Liver (tissue), 9 donors: ENCODE data around the gene ALX4. TPM values are rescaled to one million over a fixed set of nuclear protein-coding genes. Genes with fewer than 3 reads are reported as not detected.

ENCODE experiments used
- DNase-seq: peaks from one replicate; pipeline ENCODE4 v3.0.0-alpha.2; 2017; ENCODE audit warnings: low spot score
- H3K27ac ChIP-seq, 2 donors: one replicate each; pipeline ENCODE4 v1.7.0; 2013; ENCODE audit warnings: inconsistent platforms in 2 of 2, low read length in 2 of 2, control low read depth in 1 of 2, low read depth in 1 of 2, mild to moderate bottlenecking in 1 of 2
- H3K27me3 ChIP-seq, 4 donors: one replicate each; pipeline versions ENCODE4 v1.6.1 to v1.7.0; 2013; ENCODE audit warnings: low read length in 3 of 4, inconsistent platforms in 1 of 4, mild to moderate bottlenecking in 1 of 4, moderate library complexity in 1 of 4; ENCODE audit not compliant: control insufficient read depth in 4 of 4, insufficient read depth in 4 of 4
- H3K36me3 ChIP-seq, 4 donors: one replicate each; pipeline versions ENCODE4 v1.6.1 to v1.7.0; 2013; ENCODE audit warnings: low read length in 3 of 4, mild to moderate bottlenecking in 3 of 4, low read depth in 1 of 4, moderate library complexity in 1 of 4; ENCODE audit not compliant: control insufficient read depth in 4 of 4, insufficient read depth in 3 of 4
- H3K4me1 ChIP-seq, 4 donors: one replicate each; pipeline versions ENCODE4 v1.6.1 to v1.7.0; 2013; ENCODE audit warnings: low read length in 3 of 4, mild to moderate bottlenecking in 3 of 4, moderate library complexity in 1 of 4; ENCODE audit not compliant: control insufficient read depth in 4 of 4, insufficient read depth in 4 of 4
- H3K4me3 ChIP-seq, 3 donors: one replicate each; pipeline versions ENCODE4 v1.6.1 to v1.7.0; 2013; ENCODE audit warnings: low read length in 3 of 3, control low read depth in 1 of 3, low read depth in 1 of 3, mild to moderate bottlenecking in 1 of 3
- H3K9ac ChIP-seq, 2 donors: one replicate each; pipeline ENCODE4 v1.7.0; 2013; ENCODE audit warnings: low read length in 2 of 2, mild to moderate bottlenecking in 2 of 2, moderate library complexity in 2 of 2, control low read depth in 1 of 2, low read depth in 1 of 2
- H3K9me3 ChIP-seq, 4 donors: one replicate each; pipeline versions ENCODE4 v1.6.1 to v1.7.0; 2013; ENCODE audit warnings: low read length in 3 of 4; ENCODE audit not compliant: control insufficient read depth in 4 of 4
- CTCF ChIP-seq: fragments of 150-350 bp; IDR thresholded peaks from 2 replicates; pipeline ENCODE4 v1.5.1; 2017; ENCODE audit warnings: improper control_type of control experiment, low read depth, low read length; ENCODE audit not compliant: missing input control
- EGR1 ChIP-seq, 2 donors: IDR thresholded peaks; 2 replicates each; pipeline ENCODE4 v1.6.1; 2016 to 2018; ENCODE audit warnings: antibody characterized with exemption in 2 of 2, low read depth in 2 of 2
- FOXA1 ChIP-seq: IDR thresholded peaks from 2 replicates; pipeline ENCODE4 v1.6.1; 2016; ENCODE audit warnings: antibody characterized with exemption
- FOXA2 ChIP-seq: IDR thresholded peaks from 2 replicates; pipeline ENCODE4 v1.6.1; 2016; ENCODE audit warnings: antibody characterized with exemption
- GABPA ChIP-seq, 2 donors: IDR thresholded peaks in 1 of 2; conservative IDR thresholded peaks in 1 of 2; 2 replicates each; pipeline ENCODE4 v1.6.1; 2016; ENCODE audit warnings: antibody characterized with exemption in 2 of 2, mild to moderate bottlenecking in 1 of 2, moderate library complexity in 1 of 2
- HNF4A ChIP-seq, 2 donors: conservative IDR thresholded peaks; 2 replicates each; pipeline ENCODE4 v1.6.1; 2016; ENCODE audit warnings: antibody characterized with exemption in 2 of 2, mild to moderate bottlenecking in 2 of 2
- HNF4G ChIP-seq: IDR thresholded peaks from 2 replicates; pipeline ENCODE4 v1.6.1; 2016; ENCODE audit warnings: antibody characterized with exemption
- JUND ChIP-seq, 2 donors: IDR thresholded peaks; 2 replicates each; pipeline ENCODE4 v1.6.1; 2016; ENCODE audit warnings: antibody characterized with exemption in 2 of 2
- MAX ChIP-seq: IDR thresholded peaks from 2 replicates; pipeline ENCODE4 v1.6.1; 2016; ENCODE audit warnings: antibody characterized with exemption
- NR2F2 ChIP-seq: IDR thresholded peaks from 2 replicates; pipeline ENCODE4 v1.6.1; 2016; ENCODE audit warnings: antibody characterized with exemption
- RAD21 ChIP-seq, 2 donors: IDR thresholded peaks; 2 replicates each; pipeline ENCODE4 v1.6.1; 2016; ENCODE audit warnings: antibody characterized with exemption in 2 of 2, mild to moderate bottlenecking in 2 of 2
- RXRA ChIP-seq, 2 donors: IDR thresholded peaks; 2 replicates each; pipeline ENCODE4 v1.6.1; 2017 to 2018; ENCODE audit warnings: antibody characterized with exemption in 2 of 2, mild to moderate bottlenecking in 1 of 2
- SP1 ChIP-seq: IDR thresholded peaks from 2 replicates; pipeline ENCODE4 v1.6.1; 2018; ENCODE audit warnings: antibody characterized with exemption, mild to moderate bottlenecking
- TAF1 ChIP-seq: conservative IDR thresholded peaks from 2 replicates; pipeline ENCODE4 v1.6.1; 2016; ENCODE audit warnings: antibody characterized with exemption, mild to moderate bottlenecking
- YY1 ChIP-seq: IDR thresholded peaks from 2 replicates; pipeline ENCODE4 v1.6.1; 2016; ENCODE audit warnings: antibody characterized with exemption, mild to moderate bottlenecking
- ZBTB33 ChIP-seq: IDR thresholded peaks from 2 replicates; pipeline ENCODE4 v1.6.1; 2016; ENCODE audit warnings: antibody characterized with exemption
- WGBS: extraction: QIAGEN DNeasy Blood & Tissue Kit; methylation state at CpG from one replicate; pipeline ENCODE4 v1.1.7; 2013; 5-methylcytosine and 5-hydroxymethylcytosine counted together
- polyA plus RNA-seq, 2 donors: library from polyadenylated mRNA; stranded (reverse) in 1 of 2; unstranded in 1 of 2; fragments of 200-250 nt in 1 of 2; fragments of >200 nt in 1 of 2; fragmentation: Nextera tagmentation in 1 of 2; extraction: Ambion mirVana in 1 of 2; gene quantifications; one replicate each; pipeline versions ENCODE4 v1.2.1 to v1.2.3, GENCODE V29; 2013 to 2015
- total RNA-seq, 2 donors: library from RNA; depleted of rRNA; stranded (reverse); fragments of >200 nt; gene quantifications; one replicate each; pipeline ENCODE4 v1.2.3, GENCODE V29; 2014
- donor health status: healthy.
- donor health status: healthy.
- donor health status: healthy.
- donor health status: healthy.
- donor health status: healthy.

The ALX4 gene
- total and polyA plus RNA-seq, 4 donors: not detected

- DNase-seq: no peak
- H3K9ac ChIP-seq: no peak overlapping the region
- 2% methylated on average over 53 of the region's 53 CpGs for WGBS
- TF ChIP-seq RAD21 (IDR thresholded peaks at IDR 0.05) (no peak), ZBTB33 (no peak), SP1 (no peak), JUND (IDR thresholded peaks at IDR 0.05) (no peak), GABPA (IDR thresholded peaks at IDR 0.05 in 1 of 2, conservative IDR thresholded peaks at IDR 0.05 in 1 of 2) (no peak), HNF4A (conservative IDR thresholded peaks at IDR 0.05) (no peak), YY1 (no peak), CTCF (no peak), FOXA1 (no peak), EGR1 (IDR thresholded peaks at IDR 0.05; ENCODE audit: low read depth in 2 of 2) (no peak), TAF1 (no peak), MAX (no peak), HNF4G (no peak), RXRA (IDR thresholded peaks at IDR 0.05) (no peak), FOXA2 (no peak)
- H3K9me3 ChIP-seq: no peaks in the 10 kb centered on the region
- H3K4me1 ChIP-seq: peaks cover 7 to 22% (median 13%) of the 10 kb centered on the region in 4 donors
- peaks cover 6 to 53% (median 21%) of the 10 kb centered on the region in 4 donors for H3K27me3 ChIP-seq
- H3K4me3 ChIP-seq: no peak overlapping the region
- no peak overlapping the region for H3K27ac ChIP-seq
- no peaks in the 10 kb centered on the region for H3K36me3 ChIP-seq
These were observed 9.8 kb upstream of the ALX4 start for GRCh38 chr11:44319552-44320288.

- no peak overlapping the region for H3K9ac ChIP-seq
- no peaks in the 10 kb centered on the region for H3K36me3 ChIP-seq
- H3K27me3 ChIP-seq: peaks cover 6 to 49% (median 22%) of the 10 kb centered on the region in 4 donors
- H3K27ac ChIP-seq: no peak overlapping the region
- no peak overlapping the region for H3K4me3 ChIP-seq
- H3K9me3 ChIP-seq: no peaks in the 10 kb centered on the region
- DNase-seq: no peak
- TF ChIP-seq FOXA1 (no peak), NR2F2 (no peak)
- H3K4me1 ChIP-seq: peaks cover 7 to 22% (median 13%) of the 10 kb centered on the region in 4 donors
- WGBS: 4% methylated on average over 15 of the region's 15 CpGs
These were observed 9.2 kb upstream of the ALX4 start for GRCh38 chr11:44319170-44319551.
